Natural killer cell (primary cell): Measurements from ENCODE around the gene ARHGEF12. TPM values are rescaled to one million over a fixed set of nuclear protein-coding genes. Genes with fewer than 3 reads are reported as not detected.

Source experiments
- ATAC-seq, 3 donors: fragments of 150-1000 bp in 2 of 3; fragments of 200-7000 bp in 1 of 3; cut with Tn5 transposase; 1 replicate in 1 of 3; 2 replicates in 2 of 3; pipeline ENCODE4 v1.10.0; 2021; ENCODE audit warnings: mild to moderate bottlenecking in 2 of 3, moderate library complexity in 2 of 3
- DNase-seq, 2 donors: peaks; one replicate each; pipeline versions ENCODE4 v3.0.0 to v3.0.0-alpha.2; 2013 to 2021; ENCODE audit warnings: mixed read lengths in 1 of 2
- H3K27ac ChIP-seq: one replicate; pipeline ENCODE4 v1.5.1; 2013; ENCODE audit warnings: mild to moderate bottlenecking, low read length
- H3K27me3 ChIP-seq: one replicate; pipeline ENCODE4 v1.6.1; 2013; ENCODE audit warnings: low read length; ENCODE audit not compliant: control insufficient read depth, insufficient read depth
- H3K36me3 ChIP-seq: one replicate; pipeline ENCODE4 v1.6.1; 2013; ENCODE audit warnings: low read length; ENCODE audit not compliant: control insufficient read depth, insufficient read depth
- H3K4me1 ChIP-seq: one replicate; pipeline ENCODE4 v1.6.1; 2013; ENCODE audit warnings: low read length; ENCODE audit not compliant: control insufficient read depth, insufficient read depth
- H3K4me3 ChIP-seq: one replicate; pipeline ENCODE4 v1.5.1; 2013; ENCODE audit warnings: low read length
- H3K9me3 ChIP-seq: one replicate; pipeline ENCODE4 v1.6.1; 2013; ENCODE audit warnings: low read length; ENCODE audit not compliant: control insufficient read depth, insufficient read depth
- H3K27ac Mint-ChIP-seq, 2 donors: one replicate each; pipeline ENCODE4 v1.8.0; 2022; ENCODE audit warnings: mild to moderate bottlenecking in 2 of 2, mixed read lengths in 2 of 2, moderate library complexity in 1 of 2
- H3K27me3 Mint-ChIP-seq, 2 donors: one replicate each; pipeline ENCODE4 v1.8.0; 2022; ENCODE audit warnings: low read depth in 2 of 2, mixed read lengths in 2 of 2
- H3K36me3 Mint-ChIP-seq: one replicate; pipeline ENCODE4 v1.8.0; 2022; ENCODE audit warnings: mixed read lengths
- H3K4me1 Mint-ChIP-seq, 2 donors: one replicate each; pipeline ENCODE4 v1.8.0; 2022; ENCODE audit warnings: mixed read lengths in 2 of 2
- H3K4me3 Mint-ChIP-seq: one replicate; pipeline ENCODE4 v1.8.0; 2022; ENCODE audit warnings: mild to moderate bottlenecking, moderate library complexity, mixed read lengths
- H3K9me3 Mint-ChIP-seq, 2 donors: one replicate each; pipeline ENCODE4 v1.8.0; 2022; ENCODE audit warnings: mixed read lengths in 2 of 2
- CTCF ChIP-seq: fragments of 200-600 bp; IDR thresholded peaks from one replicate; pipeline ENCODE4 v1.8.0; 2022; ENCODE audit warnings: antibody characterized with exemption
- WGBS: methylation state at CpG from one replicate; pipeline ENCODE4 v1.1.7; 2013; ENCODE audit warnings: missing lambda C conversion rate; ENCODE audit not compliant: insufficient coverage; 5-methylcytosine and 5-hydroxymethylcytosine counted together
- intact Hi-C: fragments of 100-400 bp; cut with micrococcal nuclease; formaldehyde crosslinking; loops from one replicate; pipeline ENCODE4 v1.14.2; 2022
- total RNA-seq, 4 donors: library from RNA; stranded (reverse); fragments of 120-200 nt in 1 of 4; gene quantifications; one replicate each; pipeline versions ENCODE4 v1.2.3 to v1.2.4, GENCODE V29; 2013 to 2022

Gene ARHGEF12
- total RNA-seq, 3 donors from 2014 or later (not counting 1 experiment from before 2014, with no cell fraction given): 38.4 to 52.3 (median 42.1) TPM

GRCh38 chr11:120536091-120536796, 200.0 kb downstream of the ARHGEF12 start:
- Histone ChIP-seq H3K4me3 (no peak overlapping the region), H3K4me1 (no peaks in the 10 kb centered on the region), H3K36me3 (no peaks in the 10 kb centered on the region), H3K9me3 (no peaks in the 10 kb centered on the region), H3K27me3 (no peaks in the 10 kb centered on the region), H3K27ac (no peak overlapping the region)
- 91% methylated on average over 13 of the region's 13 CpGs for WGBS
- no peak for DNase-seq
- intact Hi-C loops: no loop called here
- no peak overlapping the region for H3K4me3 Mint-ChIP-seq
- no peak overlapping the region for H3K27ac Mint-ChIP-seq
- ATAC-seq: no peak
- H3K36me3 Mint-ChIP-seq: no peaks in the 10 kb centered on the region
- no peaks in the 10 kb centered on the region for H3K27me3 Mint-ChIP-seq
- TF ChIP-seq CTCF: no peak
- H3K9me3 Mint-ChIP-seq: no peaks in the 10 kb centered on the region
- H3K4me1 Mint-ChIP-seq: peaks cover 0 to 34% of the 10 kb centered on the region in 2 donors

DNA sequence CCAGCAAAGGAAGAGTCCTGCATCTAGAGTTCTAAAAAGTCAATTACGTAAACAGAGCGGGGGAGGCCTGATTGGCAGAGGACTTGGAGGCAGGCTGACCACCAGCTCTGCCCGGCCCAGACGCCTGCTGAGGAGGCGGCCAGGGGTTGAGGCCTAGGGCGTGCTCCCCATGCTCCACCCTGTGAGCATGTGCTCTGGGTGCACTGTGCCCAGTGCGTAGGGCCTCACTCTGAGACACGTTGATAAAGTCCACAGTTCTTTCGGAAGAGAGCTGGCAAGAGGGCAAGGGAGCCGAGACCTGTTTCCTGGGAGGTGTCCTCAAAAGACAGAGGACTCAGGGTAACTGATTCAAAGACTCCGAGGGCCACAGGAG, 200.6 kb downstream of the ARHGEF12 start:
- no peak overlapping the region for H3K27ac Mint-ChIP-seq
- Histone ChIP-seq H3K4me3 (no peak overlapping the region), H3K4me1 (no peaks in the 10 kb centered on the region), H3K27ac (no peak overlapping the region), H3K36me3 (no peaks in the 10 kb centered on the region), H3K27me3 (no peaks in the 10 kb centered on the region), H3K9me3 (no peaks in the 10 kb centered on the region)
- ATAC-seq (no peak), DNase-seq (no peak)
- 91% methylated on average over 11 of the region's 11 CpGs for WGBS
- TF ChIP-seq CTCF: no peak
- H3K4me1 Mint-ChIP-seq: peaks cover 0 to 35% of the 10 kb centered on the region in 2 donors
- no peaks in the 10 kb centered on the region for H3K27me3 Mint-ChIP-seq
- intact Hi-C loops: no loop called here
- H3K9me3 Mint-ChIP-seq: no peaks in the 10 kb centered on the region
- no peak overlapping the region for H3K4me3 Mint-ChIP-seq
- no peaks in the 10 kb centered on the region for H3K36me3 Mint-ChIP-seq

DNA sequence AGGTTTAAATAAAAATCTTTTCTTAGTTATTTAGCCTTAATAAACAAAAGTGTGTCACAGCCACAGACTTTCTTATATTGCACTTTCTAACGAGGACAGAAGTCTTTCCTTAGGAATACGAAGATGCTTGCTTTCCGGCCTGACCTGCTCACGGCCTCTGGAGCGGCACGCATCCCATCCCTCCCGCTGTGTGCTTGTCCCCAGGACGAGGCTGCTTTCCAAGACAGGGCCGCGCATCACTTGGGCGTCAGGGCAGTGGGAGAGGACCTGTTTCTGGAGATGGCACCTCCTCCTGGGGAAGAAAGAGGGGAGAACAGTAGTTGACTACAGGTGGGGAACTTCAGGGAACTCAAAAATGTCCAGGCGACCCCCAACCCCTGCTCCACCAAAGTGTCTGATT, 201.8 kb downstream of the ARHGEF12 start:
- Mint-ChIP-seq H3K27ac (peak overlapping the region in 1 of 2 donors; percentile 54), H3K4me1 (peaks cover 0 to 33% of the 10 kb centered on the region in 2 donors), H3K4me3 (no peak overlapping the region), H3K9me3 (no peaks in the 10 kb centered on the region), H3K27me3 (no peaks in the 10 kb centered on the region), H3K36me3 (no peaks in the 10 kb centered on the region)
- Histone ChIP-seq H3K27me3 (no peaks in the 10 kb centered on the region), H3K4me1 (no peaks in the 10 kb centered on the region), H3K36me3 (no peaks in the 10 kb centered on the region), H3K9me3 (no peaks in the 10 kb centered on the region), H3K27ac (no peak overlapping the region), H3K4me3 (no peak overlapping the region)
- ATAC-seq: no peak
- no peak for TF ChIP-seq CTCF
- intact Hi-C loops: no loop called here
- 96% methylated on average over 12 of the region's 12 CpGs for WGBS
- DNase-seq: no peak

GRCh38 chr11:120538707-120539106, 202.5 kb downstream of the ARHGEF12 start:
- DNase-seq (no peak), ATAC-seq (no peak)
- peak overlapping the region in 1 of 2 donors; percentile 54 for H3K27ac Mint-ChIP-seq
- no peaks in the 10 kb centered on the region for H3K9me3 Mint-ChIP-seq
- no peaks in the 10 kb centered on the region for H3K27me3 ChIP-seq
- no peaks in the 10 kb centered on the region for H3K27me3 Mint-ChIP-seq
- WGBS: 67% methylated on average over 2 of the region's 2 CpGs
- no peak for TF ChIP-seq CTCF
- no peak overlapping the region for H3K4me3 ChIP-seq
- H3K9me3 ChIP-seq: no peaks in the 10 kb centered on the region
- H3K27ac ChIP-seq: no peak overlapping the region
- no peaks in the 10 kb centered on the region for H3K36me3 ChIP-seq
- intact Hi-C loops: no loop called here
- no peaks in the 10 kb centered on the region for H3K4me1 ChIP-seq
- H3K4me1 Mint-ChIP-seq: peaks cover 0 to 36% of the 10 kb centered on the region in 2 donors
- H3K36me3 Mint-ChIP-seq: no peaks in the 10 kb centered on the region
- no peak overlapping the region for H3K4me3 Mint-ChIP-seq
